IMR-90 (cell line): ENCODE data around the gene AMBRA1.

Experiments used
- CTCF ChIP-seq: conservative IDR thresholded peaks from 2 replicates; pipeline ENCODE4 v1.5.1; 2012; ENCODE audit warnings: mild to moderate bottlenecking, low read depth, low read length, improper control_type of control experiment
- NFE2L2 ChIP-seq: fragments of 150-350 bp; IDR thresholded peaks from 2 replicates; pipeline ENCODE4 v1.6.1; 2016; ENCODE audit warnings: low read depth, mild to moderate bottlenecking, low read length
- POLR2A ChIP-seq: IDR thresholded peaks from 2 replicates; pipeline ENCODE4 v1.6.1; 2012; ENCODE audit warnings: mild to moderate bottlenecking, low read depth, low read length
- RAD21 ChIP-seq: IDR thresholded peaks from 2 replicates; pipeline ENCODE4 v1.6.1; 2012; ENCODE audit warnings: low read length, improper control_type of control experiment
- RCOR1 ChIP-seq: IDR thresholded peaks from 2 replicates; pipeline ENCODE4 v1.6.1; 2012; ENCODE audit warnings: mild to moderate bottlenecking, low read length, improper control_type of control experiment; ENCODE audit not compliant: insufficient replicate concordance
- RFX5 ChIP-seq: IDR thresholded peaks from 2 replicates; pipeline ENCODE4 v1.8.0; 2012; ENCODE audit warnings: low read depth, mild to moderate bottlenecking, low read length, moderate library complexity

GRCh38 chr11:46391186-46391577, 202.6 kb downstream of the AMBRA1 start:
- TF ChIP-seq RAD21 (no peak), CTCF (no peak), NFE2L2 (no peak), RCOR1 (no peak), RFX5 (no peak), POLR2A (no peak)
